ENCODE data around the gene STX4. TPM values are rescaled to one million over a fixed set of nuclear protein-coding genes. Genes with fewer than 3 reads are reported as not detected.
A peak's percentile ranks its signal among the peaks of the same experiment; 100 is the strongest.

Gene STX4
- total RNA-seq, 1 donor, result 26.8 TPM

DNA sequence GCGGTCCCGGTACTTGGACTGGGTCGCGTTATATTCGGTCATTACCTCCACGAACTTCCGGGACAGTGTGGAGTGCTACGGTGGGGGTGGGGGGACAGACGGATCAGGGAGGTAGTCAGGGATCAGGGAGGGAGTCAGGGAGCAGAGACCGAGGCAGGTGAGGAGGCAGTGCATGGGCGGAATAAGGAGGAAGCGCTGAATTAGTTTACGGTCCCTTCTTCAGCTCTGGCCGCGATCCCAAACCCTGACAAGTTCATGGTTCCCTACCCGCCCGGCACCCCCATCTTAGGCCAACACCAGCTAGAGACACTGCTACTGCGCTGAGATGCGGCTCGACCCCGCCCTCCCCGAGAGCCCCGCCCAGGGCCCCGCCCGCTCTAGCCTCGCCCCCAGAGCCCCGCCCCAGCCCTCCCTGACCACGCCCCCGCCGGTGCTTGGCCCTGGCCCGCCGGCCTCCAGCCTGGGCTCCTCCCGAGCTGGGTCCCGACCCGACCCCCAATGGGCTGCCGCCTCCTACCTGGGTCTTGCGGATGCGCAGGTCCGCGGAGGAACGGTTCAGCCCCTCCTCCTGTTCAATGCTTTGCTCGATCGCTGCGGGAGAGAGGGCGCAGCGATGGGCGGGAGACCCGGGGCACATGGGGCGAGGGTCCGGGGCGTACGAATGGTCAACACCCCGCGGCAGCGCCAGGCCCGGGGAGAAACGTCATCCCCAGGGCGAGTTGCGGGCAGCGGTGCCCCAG lies 36.2 kb upstream of the STX4 start:
- peak; percentile 98 for DNase-seq (ENCODE audit: insufficient read length, low spot score, missing footprints)
- Histone ChIP-seq H3K4me3 (ENCODE audit: insufficient read depth, low read length) (peak overlapping the region; percentile 78), H2AFZ (ENCODE audit: low read length) (peak overlapping the region; percentile 92), H3K4me1 (ENCODE audit: insufficient read depth, low read length) (peaks cover 26% of the 10 kb centered on the region), H3K79me2 (ENCODE audit: insufficient read depth, low read length) (no peaks in the 10 kb centered on the region), H4K20me1 (ENCODE audit: insufficient read depth, low read length) (no peaks in the 10 kb centered on the region), H3K9me3 (ENCODE audit: low read depth, low read length) (no peaks in the 10 kb centered on the region), H3K4me2 (ENCODE audit: insufficient read depth, low read length) (peak overlapping the region; percentile 97), H3K27ac (ENCODE audit: low read depth, low read length) (peak overlapping the region; percentile 89), H3K36me3 (ENCODE audit: insufficient read depth, low read length) (no peaks in the 10 kb centered on the region), H3K27me3 (ENCODE audit: insufficient read depth, low read length) (no peaks in the 10 kb centered on the region)
- TF ChIP-seq CTCF (IDR thresholded peaks at IDR 0.05; ENCODE audit: extremely low read depth, low read depth, low read length), result no peak

- H4K20me1 ChIP-seq (ENCODE audit: insufficient read depth, low read length), result no peaks in the 10 kb centered on the region
- TF ChIP-seq CTCF (IDR thresholded peaks at IDR 0.05; ENCODE audit: extremely low read depth, low read depth, low read length), result no peak
- DNase-seq (ENCODE audit: insufficient read length, low spot score, missing footprints), result peak; percentile 99
- peak overlapping the region; percentile 80 for H2AFZ ChIP-seq (ENCODE audit: low read length)
- H3K79me2 ChIP-seq (ENCODE audit: insufficient read depth, low read length), result no peaks in the 10 kb centered on the region
- no peaks in the 10 kb centered on the region for H3K36me3 ChIP-seq (ENCODE audit: insufficient read depth, low read length)
- H3K27ac ChIP-seq (ENCODE audit: low read depth, low read length), result peak overlapping the region; percentile 89
- peaks cover 26% of the 10 kb centered on the region for H3K4me1 ChIP-seq (ENCODE audit: insufficient read depth, low read length)
- H3K9me3 ChIP-seq (ENCODE audit: low read depth, low read length), result no peaks in the 10 kb centered on the region
- peak overlapping the region; percentile 78 for H3K4me3 ChIP-seq (ENCODE audit: insufficient read depth, low read length)
- H3K4me2 ChIP-seq (ENCODE audit: insufficient read depth, low read length), result peak overlapping the region; percentile 97
- no peaks in the 10 kb centered on the region for H3K27me3 ChIP-seq (ENCODE audit: insufficient read depth, low read length)
Observed at GRCh38 chr16:30997725-30998711, 35.3 kb upstream of the STX4 start.

- Histone ChIP-seq H3K4me2 (ENCODE audit: insufficient read depth, low read length) (peak overlapping the region; percentile 97), H3K27me3 (ENCODE audit: insufficient read depth, low read length) (no peaks in the 10 kb centered on the region), H2AFZ (ENCODE audit: low read length) (peak overlapping the region; percentile 80), H3K4me1 (ENCODE audit: insufficient read depth, low read length) (peaks cover 26% of the 10 kb centered on the region), H3K27ac (ENCODE audit: low read depth, low read length) (peak overlapping the region; percentile 89), H3K4me3 (ENCODE audit: insufficient read depth, low read length) (no peak overlapping the region), H4K20me1 (ENCODE audit: insufficient read depth, low read length) (no peaks in the 10 kb centered on the region), H3K79me2 (ENCODE audit: insufficient read depth, low read length) (no peaks in the 10 kb centered on the region), H3K9me3 (ENCODE audit: low read depth, low read length) (no peaks in the 10 kb centered on the region), H3K36me3 (ENCODE audit: insufficient read depth, low read length) (no peaks in the 10 kb centered on the region)
- TF ChIP-seq CTCF (IDR thresholded peaks at IDR 0.05; ENCODE audit: extremely low read depth, low read depth, low read length), result no peak
- peak; percentile 91 for DNase-seq (ENCODE audit: insufficient read length, low spot score, missing footprints)
Observed at GRCh38 chr16:30998852-30999761, 34.3 kb upstream of the STX4 start.

Data from osteoblast (primary cell).